Panc1 (cell line): Measurements from ENCODE around the gene GNAQ.

Experiments
- POLR2AphosphoS5 ChIP-seq: IDR thresholded peaks from 2 replicates; pipeline ENCODE4 v1.6.1; 2012; ENCODE audit warnings: mild to moderate bottlenecking, low read depth, low read length, moderate library complexity
- TF ChIP-seq, protein P1 (sequence below): fragments of 450-650 bp; IDR thresholded peaks from 2 replicates; pipeline ENCODE4 v1.5.1; 2017; ENCODE audit warnings: mild to moderate bottlenecking

DNA sequence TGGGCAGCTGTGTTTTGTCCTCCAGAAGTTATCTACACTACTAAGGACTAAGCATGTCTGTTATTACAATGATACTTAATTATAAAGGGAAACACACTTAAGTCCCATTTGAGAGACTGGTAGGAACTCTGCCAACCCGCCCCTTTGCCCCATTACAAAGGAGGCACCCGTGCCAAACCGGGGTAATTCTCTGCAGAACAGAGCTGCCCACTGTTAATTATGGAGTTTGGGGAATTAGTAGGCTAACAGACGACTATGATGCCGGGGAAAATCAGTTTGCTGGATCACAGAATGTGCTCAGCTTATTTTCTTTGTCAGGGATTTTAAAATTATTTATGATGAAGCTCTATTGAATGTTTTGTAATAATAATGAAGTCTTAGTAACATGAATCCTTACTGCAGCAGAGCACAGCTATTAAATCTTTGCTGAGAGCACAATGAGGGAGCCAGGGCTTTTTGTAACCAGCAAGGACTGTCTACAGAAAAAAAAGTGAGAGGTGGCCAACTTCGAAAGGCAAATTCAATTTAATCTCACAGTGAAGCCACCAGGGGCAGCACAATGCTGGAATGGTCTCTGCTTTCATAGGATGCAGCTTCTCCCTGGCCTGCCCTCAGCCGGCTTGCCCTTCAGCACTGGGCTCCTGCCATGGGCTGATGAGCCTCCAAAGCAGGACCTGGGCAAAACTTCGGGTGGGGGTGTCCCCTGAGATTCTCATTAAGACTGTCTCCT is 134.5 kb downstream of the GNAQ start:
- TF ChIP-seq, protein P1, sequence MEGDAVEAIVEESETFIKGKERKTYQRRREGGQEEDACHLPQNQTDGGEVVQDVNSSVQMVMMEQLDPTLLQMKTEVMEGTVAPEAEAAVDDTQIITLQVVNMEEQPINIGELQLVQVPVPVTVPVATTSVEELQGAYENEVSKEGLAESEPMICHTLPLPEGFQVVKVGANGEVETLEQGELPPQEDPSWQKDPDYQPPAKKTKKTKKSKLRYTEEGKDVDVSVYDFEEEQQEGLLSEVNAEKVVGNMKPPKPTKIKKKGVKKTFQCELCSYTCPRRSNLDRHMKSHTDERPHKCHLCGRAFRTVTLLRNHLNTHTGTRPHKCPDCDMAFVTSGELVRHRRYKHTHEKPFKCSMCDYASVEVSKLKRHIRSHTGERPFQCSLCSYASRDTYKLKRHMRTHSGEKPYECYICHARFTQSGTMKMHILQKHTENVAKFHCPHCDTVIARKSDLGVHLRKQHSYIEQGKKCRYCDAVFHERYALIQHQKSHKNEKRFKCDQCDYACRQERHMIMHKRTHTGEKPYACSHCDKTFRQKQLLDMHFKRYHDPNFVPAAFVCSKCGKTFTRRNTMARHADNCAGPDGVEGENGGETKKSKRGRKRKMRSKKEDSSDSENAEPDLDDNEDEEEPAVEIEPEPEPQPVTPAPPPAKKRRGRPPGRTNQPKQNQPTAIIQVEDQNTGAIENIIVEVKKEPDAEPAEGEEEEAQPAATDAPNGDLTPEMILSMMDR: peak; percentile 50
- no peak for TF ChIP-seq POLR2AphosphoS5
